Stimulated activated CD8-positive, alpha-beta memory T cell treated with anti-CD3 and anti-CD28 coated beads, Interleukin-15, amount 100 ng/mL, for 48 hours (primary cell): ENCODE measurements around the gene GOLGA6A.

Source experiments
- DNase-seq, 2 donors: peaks; one replicate each; pipeline ENCODE4 v3.0.0-alpha.2; 2020; ENCODE audit warnings: low read depth in 2 of 2

The GOLGA6A gene

GRCh38 chr15:74036271-74037170 is 45.8 kb downstream of the GOLGA6A start:
- DNase-seq: no peak

GRCh38 chr15:74035121-74036017 is 47.0 kb downstream of the GOLGA6A start:
- DNase-seq: no peak

GRCh38 chr15:74034206-74034755 is 48.1 kb downstream of the GOLGA6A start:
- no peak for DNase-seq

- no peak for DNase-seq
These were observed 49.5 kb downstream of the GOLGA6A start for GRCh38 chr15:74032606-74033561.

- no peak for DNase-seq
These were observed 50.3 kb downstream of the GOLGA6A start for GRCh38 chr15:74032046-74032445.

GRCh38 chr15:74028646-74029045 is 53.7 kb downstream of the GOLGA6A start:
- DNase-seq: no peak

GRCh38 chr15:74027688-74028087 is 54.7 kb downstream of the GOLGA6A start:
- no peak for DNase-seq

GRCh38 chr15:74025436-74025835 is 56.9 kb downstream of the GOLGA6A start:
- no peak for DNase-seq

- DNase-seq: no peak
These were observed 57.7 kb downstream of the GOLGA6A start for GRCh38 chr15:74024687-74025086.

GRCh38 chr15:74022706-74023470 is 59.5 kb downstream of the GOLGA6A start:
- no peak for DNase-seq
